Liver (tissue), 9 donors: Measurements from ENCODE around the gene ADPRH. TPM values are rescaled to one million over a fixed set of nuclear protein-coding genes. Genes with fewer than 3 reads are reported as not detected.
"Not testable (repeated sequence)": the region's sequence is repeated elsewhere in the genome, so short reads cannot be mapped to it uniquely, and the experiment has no call there.

ENCODE experiments used
- DNase-seq: peaks from one replicate; pipeline ENCODE4 v3.0.0-alpha.2; 2017; ENCODE audit warnings: low spot score
- H3K27ac ChIP-seq, 2 donors: one replicate each; pipeline ENCODE4 v1.7.0; 2013; ENCODE audit warnings: inconsistent platforms in 2 of 2, low read length in 2 of 2, control low read depth in 1 of 2, low read depth in 1 of 2, mild to moderate bottlenecking in 1 of 2
- H3K27me3 ChIP-seq, 4 donors: one replicate each; pipeline versions ENCODE4 v1.6.1 to v1.7.0; 2013; ENCODE audit warnings: low read length in 3 of 4, inconsistent platforms in 1 of 4, mild to moderate bottlenecking in 1 of 4, moderate library complexity in 1 of 4; ENCODE audit not compliant: control insufficient read depth in 4 of 4, insufficient read depth in 4 of 4
- H3K36me3 ChIP-seq, 4 donors: one replicate each; pipeline versions ENCODE4 v1.6.1 to v1.7.0; 2013; ENCODE audit warnings: low read length in 3 of 4, mild to moderate bottlenecking in 3 of 4, low read depth in 1 of 4, moderate library complexity in 1 of 4; ENCODE audit not compliant: control insufficient read depth in 4 of 4, insufficient read depth in 3 of 4
- H3K4me1 ChIP-seq, 4 donors: one replicate each; pipeline versions ENCODE4 v1.6.1 to v1.7.0; 2013; ENCODE audit warnings: low read length in 3 of 4, mild to moderate bottlenecking in 3 of 4, moderate library complexity in 1 of 4; ENCODE audit not compliant: control insufficient read depth in 4 of 4, insufficient read depth in 4 of 4
- H3K4me3 ChIP-seq, 3 donors: one replicate each; pipeline versions ENCODE4 v1.6.1 to v1.7.0; 2013; ENCODE audit warnings: low read length in 3 of 3, control low read depth in 1 of 3, low read depth in 1 of 3, mild to moderate bottlenecking in 1 of 3
- H3K9ac ChIP-seq, 2 donors: one replicate each; pipeline ENCODE4 v1.7.0; 2013; ENCODE audit warnings: low read length in 2 of 2, mild to moderate bottlenecking in 2 of 2, moderate library complexity in 2 of 2, control low read depth in 1 of 2, low read depth in 1 of 2
- H3K9me3 ChIP-seq, 4 donors: one replicate each; pipeline versions ENCODE4 v1.6.1 to v1.7.0; 2013; ENCODE audit warnings: low read length in 3 of 4; ENCODE audit not compliant: control insufficient read depth in 4 of 4
- ATF3 ChIP-seq: IDR thresholded peaks from 2 replicates; pipeline ENCODE4 v1.6.1; 2016; ENCODE audit warnings: antibody characterized with exemption
- CTCF ChIP-seq: fragments of 150-350 bp; IDR thresholded peaks from 2 replicates; pipeline ENCODE4 v1.5.1; 2017; ENCODE audit warnings: improper control_type of control experiment, low read depth, low read length; ENCODE audit not compliant: missing input control
- EGR1 ChIP-seq, 2 donors: IDR thresholded peaks; 2 replicates each; pipeline ENCODE4 v1.6.1; 2016 to 2018; ENCODE audit warnings: antibody characterized with exemption in 2 of 2, low read depth in 2 of 2
- FOXA1 ChIP-seq: IDR thresholded peaks from 2 replicates; pipeline ENCODE4 v1.6.1; 2016; ENCODE audit warnings: antibody characterized with exemption
- GABPA ChIP-seq, 2 donors: IDR thresholded peaks in 1 of 2; conservative IDR thresholded peaks in 1 of 2; 2 replicates each; pipeline ENCODE4 v1.6.1; 2016; ENCODE audit warnings: antibody characterized with exemption in 2 of 2, mild to moderate bottlenecking in 1 of 2, moderate library complexity in 1 of 2
- HNF4A ChIP-seq, 2 donors: conservative IDR thresholded peaks; 2 replicates each; pipeline ENCODE4 v1.6.1; 2016; ENCODE audit warnings: antibody characterized with exemption in 2 of 2, mild to moderate bottlenecking in 2 of 2
- MAX ChIP-seq: IDR thresholded peaks from 2 replicates; pipeline ENCODE4 v1.6.1; 2016; ENCODE audit warnings: antibody characterized with exemption
- NR2F2 ChIP-seq: IDR thresholded peaks from 2 replicates; pipeline ENCODE4 v1.6.1; 2016; ENCODE audit warnings: antibody characterized with exemption
- REST ChIP-seq: IDR thresholded peaks from 2 replicates; pipeline ENCODE4 v1.6.1; 2016; ENCODE audit warnings: antibody characterized with exemption, mild to moderate bottlenecking
- RXRA ChIP-seq, 2 donors: IDR thresholded peaks; 2 replicates each; pipeline ENCODE4 v1.6.1; 2017 to 2018; ENCODE audit warnings: antibody characterized with exemption in 2 of 2, mild to moderate bottlenecking in 1 of 2
- SP1 ChIP-seq: IDR thresholded peaks from 2 replicates; pipeline ENCODE4 v1.6.1; 2018; ENCODE audit warnings: antibody characterized with exemption, mild to moderate bottlenecking
- TAF1 ChIP-seq: conservative IDR thresholded peaks from 2 replicates; pipeline ENCODE4 v1.6.1; 2016; ENCODE audit warnings: antibody characterized with exemption, mild to moderate bottlenecking
- YY1 ChIP-seq: IDR thresholded peaks from 2 replicates; pipeline ENCODE4 v1.6.1; 2016; ENCODE audit warnings: antibody characterized with exemption, mild to moderate bottlenecking
- ZBTB33 ChIP-seq: IDR thresholded peaks from 2 replicates; pipeline ENCODE4 v1.6.1; 2016; ENCODE audit warnings: antibody characterized with exemption
- WGBS: extraction: QIAGEN DNeasy Blood & Tissue Kit; methylation state at CpG from one replicate; pipeline ENCODE4 v1.1.7; 2013; 5-methylcytosine and 5-hydroxymethylcytosine counted together
- polyA plus RNA-seq, 2 donors: library from polyadenylated mRNA; stranded (reverse) in 1 of 2; unstranded in 1 of 2; fragments of 200-250 nt in 1 of 2; fragments of >200 nt in 1 of 2; fragmentation: Nextera tagmentation in 1 of 2; extraction: Ambion mirVana in 1 of 2; gene quantifications; one replicate each; pipeline versions ENCODE4 v1.2.1 to v1.2.3, GENCODE V29; 2013 to 2015
- total RNA-seq, 2 donors: library from RNA; depleted of rRNA; stranded (reverse); fragments of >200 nt; gene quantifications; one replicate each; pipeline ENCODE4 v1.2.3, GENCODE V29; 2014
- donor health status: healthy.
- donor health status: healthy.
- donor health status: healthy.
- donor health status: healthy.
- donor health status: healthy.

ADPRH gene
- total and polyA plus RNA-seq, 4 donors: 0.89 to 3.8 (median 2.4) TPM

- Histone ChIP-seq H3K27ac (no peak overlapping the region), H3K9me3 (no peaks in the 10 kb centered on the region)
Measured at GRCh38 chr3:119562307-119562961, 16.9 kb upstream of the ADPRH start.

GRCh38 chr3:119563334-119563733 lies 16.0 kb upstream of the ADPRH start:
- 82% methylated on average over 2 of the region's 2 CpGs for WGBS
- not testable (repeated sequence) for H3K36me3 ChIP-seq

More at GRCh38 chr3:119562307-119562961, 16.9 kb upstream of the ADPRH start:
- no peak for DNase-seq
- no peak for TF ChIP-seq RXRA (IDR thresholded peaks at IDR 0.05)
- TF ChIP-seq ZBTB33: no peak
- TF ChIP-seq FOXA1: no peak
- no peak for TF ChIP-seq YY1
- no peak for TF ChIP-seq ATF3
- TF ChIP-seq MAX: no peak
- TF ChIP-seq HNF4A (conservative IDR thresholded peaks at IDR 0.05): no peak
- TF ChIP-seq NR2F2: no peak
- TF ChIP-seq GABPA (IDR thresholded peaks at IDR 0.05 in 1 of 2, conservative IDR thresholded peaks at IDR 0.05 in 1 of 2): no peak
- no peak for TF ChIP-seq REST
- no peak for TF ChIP-seq CTCF
- TF ChIP-seq SP1: no peak
- TF ChIP-seq EGR1 (IDR thresholded peaks at IDR 0.05; ENCODE audit: low read depth in 2 of 2): no peak
- TF ChIP-seq TAF1: no peak
- H3K4me1 ChIP-seq: peaks cover 0 to 1% (median 0%) of the 10 kb centered on the region in 4 donors
- no peaks in the 10 kb centered on the region for H3K27me3 ChIP-seq
- H3K36me3 ChIP-seq: no peaks in the 10 kb centered on the region
- no peak overlapping the region for H3K9ac ChIP-seq
- WGBS: 66% methylated on average over 6 of the region's 6 CpGs
- no peak overlapping the region for H3K4me3 ChIP-seq

More at GRCh38 chr3:119563334-119563733, 16.0 kb upstream of the ADPRH start:
- not testable (repeated sequence) for H3K9ac ChIP-seq, H3K9me3 ChIP-seq, H3K4me3 ChIP-seq, DNase-seq, H3K27me3 ChIP-seq, H3K27ac ChIP-seq, H3K4me1 ChIP-seq
